Neural crest cell (in vitro differentiated cells): ENCODE measurements around the gene RRP9. TPM values are rescaled to one million over a fixed set of nuclear protein-coding genes. Genes with fewer than 3 reads are reported as not detected.

ENCODE experiments used
- DNase-seq: peaks from one replicate; pipeline ENCODE4 v3.0.0; 2021; ENCODE audit warnings: low read depth, mixed read lengths, low spot score
- H3K27ac Mint-ChIP-seq: one replicate; pipeline ENCODE4 v1.8.0; 2021; ENCODE audit warnings: mild to moderate bottlenecking, mixed read lengths; ENCODE audit not compliant: unreplicated experiment
- H3K27me3 Mint-ChIP-seq: 2 replicates; pipeline ENCODE4 v1.8.0; 2021; ENCODE audit warnings: low read depth, mild to moderate bottlenecking, mixed read lengths
- H3K36me3 Mint-ChIP-seq: 2 replicates; pipeline ENCODE4 v1.8.0; 2021; ENCODE audit warnings: low read depth, mild to moderate bottlenecking, mixed read lengths
- H3K4me1 Mint-ChIP-seq: 2 replicates; pipeline ENCODE4 v1.8.0; 2021; ENCODE audit warnings: mixed read lengths
- H3K4me3 Mint-ChIP-seq: one replicate; pipeline ENCODE4 v1.8.0; 2021; ENCODE audit warnings: mild to moderate bottlenecking, mixed read lengths
- H3K9me3 Mint-ChIP-seq: 2 replicates; pipeline ENCODE4 v1.8.0; 2021; ENCODE audit warnings: mixed read lengths
- CTCF ChIP-seq: fragments of 200-600 bp; sonication (generic); conservative IDR thresholded peaks from 2 replicates; pipeline ENCODE4 v1.5.0; 2021; ENCODE audit warnings: antibody characterized with exemption, mild to moderate bottlenecking
- total RNA-seq: library from RNA; stranded (reverse); gene quantifications from 2 replicates; pipeline ENCODE4 v1.2.1, GENCODE V29; 2021

The RRP9 gene
- total RNA-seq, 1 donor from 2014 or later: 40.1 TPM

- DNase-seq: peak; percentile 57
- H3K9me3 Mint-ChIP-seq: no peaks in the 10 kb centered on the region
- H3K36me3 Mint-ChIP-seq: no peaks in the 10 kb centered on the region
- peak overlapping the region; percentile 93 for H3K4me3 Mint-ChIP-seq
- H3K27ac Mint-ChIP-seq: peak overlapping the region; percentile 98
- H3K27me3 Mint-ChIP-seq: no peaks in the 10 kb centered on the region
- TF ChIP-seq CTCF: no peak
- peaks cover 47% of the 10 kb centered on the region for H3K4me1 Mint-ChIP-seq
These were observed 26.6 kb upstream of the RRP9 start for GRCh38 chr3:51968170-51968775.

DNA sequence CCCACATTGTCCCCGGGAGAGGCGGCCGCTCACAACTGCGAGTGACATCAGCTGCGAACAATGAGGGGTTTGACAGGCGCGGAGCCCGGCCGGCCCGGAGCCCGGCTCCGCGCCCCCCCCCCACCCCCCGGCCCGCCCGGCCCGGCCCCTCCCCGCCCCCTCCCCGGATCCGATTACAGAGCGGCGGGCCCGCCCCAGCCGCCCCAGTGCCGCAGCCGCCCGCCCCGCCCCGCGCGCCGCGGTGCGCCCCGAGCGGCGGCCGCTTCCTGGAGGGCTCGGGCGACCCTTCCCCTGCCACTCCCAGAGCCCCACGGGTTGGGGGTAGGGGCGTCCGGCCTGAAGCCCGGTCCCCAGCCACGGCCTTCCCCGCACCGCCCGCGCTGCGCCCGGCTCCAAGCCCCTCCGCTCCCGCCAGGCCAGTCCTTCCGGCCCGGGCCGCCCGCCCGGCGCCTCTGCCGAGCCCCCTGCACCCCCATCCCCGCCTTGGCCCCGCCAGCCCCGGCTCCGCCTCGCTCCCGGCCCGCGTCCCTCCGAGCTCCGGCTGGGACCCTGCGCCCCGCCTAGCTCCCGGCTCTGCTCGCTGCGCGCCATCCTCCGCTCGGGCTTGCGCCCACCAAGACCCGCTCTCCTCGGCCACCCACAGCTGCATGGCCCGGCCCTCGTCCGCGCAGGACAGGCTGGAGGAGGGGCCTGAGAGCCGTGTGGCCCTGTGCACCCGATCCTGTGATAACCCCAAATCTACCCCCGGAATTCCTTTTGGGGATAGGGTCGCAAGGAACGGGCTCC lies 25.9 kb upstream of the RRP9 start, which contains the start of gene PCBP4:
Gene PCBP4 (minus strand): TSS at position 71 of the 786 bp plus-strand sequence. CDS start 6,214 bp downstream, outside the sequence.
- Mint-ChIP-seq H3K27ac (peak within 1 kb of the TSS; percentile 98), H3K27me3 (no peaks in the 10 kb centered on the region), H3K36me3 (no peaks in the 10 kb centered on the region), H3K4me1 (peaks cover 51% of the 10 kb centered on the region), H3K4me3 (peak within 1 kb of the TSS; percentile 95), H3K9me3 (no peaks in the 10 kb centered on the region)
- DNase-seq: peak; percentile 62
- no peak for TF ChIP-seq CTCF

GRCh38 chr3:51966922-51967383 lies 25.2 kb upstream of the RRP9 start:
- peaks cover 53% of the 10 kb centered on the region for H3K4me1 Mint-ChIP-seq
- peak overlapping the region; percentile 95 for H3K4me3 Mint-ChIP-seq
- peak overlapping the region; percentile 98 for H3K27ac Mint-ChIP-seq
- no peaks in the 10 kb centered on the region for H3K9me3 Mint-ChIP-seq
- no peak for TF ChIP-seq CTCF
- H3K36me3 Mint-ChIP-seq: no peaks in the 10 kb centered on the region
- H3K27me3 Mint-ChIP-seq: no peaks in the 10 kb centered on the region
- no peak for DNase-seq

- peak overlapping the region; percentile 98 for H3K27ac Mint-ChIP-seq
- TF ChIP-seq CTCF: no peak
- H3K27me3 Mint-ChIP-seq: no peaks in the 10 kb centered on the region
- peaks cover 58% of the 10 kb centered on the region for H3K4me1 Mint-ChIP-seq
- H3K36me3 Mint-ChIP-seq: no peaks in the 10 kb centered on the region
- H3K4me3 Mint-ChIP-seq: peak overlapping the region; percentile 95
- no peaks in the 10 kb centered on the region for H3K9me3 Mint-ChIP-seq
- no peak for DNase-seq
These were observed 24.8 kb upstream of the RRP9 start for GRCh38 chr3:51966486-51966885.

DNA sequence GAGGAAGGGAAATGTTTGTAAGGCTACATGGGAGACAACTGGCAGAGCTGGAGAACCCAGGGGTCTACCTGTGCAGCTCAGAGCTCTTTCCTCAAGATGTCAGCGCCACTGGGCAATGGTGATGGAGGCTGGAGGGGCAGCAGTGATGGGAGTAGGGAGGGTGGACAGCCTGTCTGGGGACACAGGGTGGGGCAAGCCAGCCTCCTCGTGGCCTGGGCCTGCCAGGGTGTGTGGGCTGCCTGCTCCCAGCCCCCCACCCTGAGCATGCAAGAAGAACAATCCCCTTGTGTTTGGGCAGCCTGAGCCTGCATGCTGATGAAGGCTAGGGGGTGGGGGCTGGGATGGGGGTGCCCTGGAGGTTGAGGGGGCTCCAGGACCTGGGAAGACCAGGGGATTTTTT lies 24.3 kb upstream of the RRP9 start:
- Mint-ChIP-seq H3K9me3 (no peaks in the 10 kb centered on the region), H3K36me3 (no peaks in the 10 kb centered on the region), H3K27me3 (no peaks in the 10 kb centered on the region), H3K4me3 (peak overlapping the region; percentile 95), H3K27ac (peak overlapping the region; percentile 98), H3K4me1 (peaks cover 60% of the 10 kb centered on the region)
- no peak for DNase-seq
- no peak for TF ChIP-seq CTCF
